IMR-90 (cell line): Measurements from ENCODE around the gene PHLDA2. TPM values are rescaled to one million over a fixed set of nuclear protein-coding genes. Genes with fewer than 3 reads are reported as not detected.

Experiments used
- ATAC-seq: fragments of 200-7000 bp; cut with Tn5 transposase; 2 replicates; pipeline ENCODE4 v1.9.1; 2020; ENCODE audit warnings: low read depth, mild to moderate bottlenecking, moderate library complexity
- BruUV-seq: library from RNA; stranded (reverse); fragments of 400-500 nt; replicated peaks from 2 replicates; lab custom pipeline; 2021; lab: Mats Ljungman, UMichigan
- CTCF ChIA-PET: fragments of 300-600 bp; formaldehyde crosslinking; extraction: SDS; loops from one replicate; lab custom pipeline; 2021; ENCODE audit warnings: antibody characterized with exemption; lab: Yijun Ruan, JAX
- POLR2A ChIA-PET: fragments of 300-600 bp; sonication (Branson Sonifier 250); formaldehyde crosslinking; loops from one replicate; lab custom pipeline; 2022; ENCODE audit warnings: antibody characterized with exemption; ENCODE audit not compliant: unreplicated experiment; lab: Charles Lee
- DNase-seq: peaks from one replicate; pipeline ENCODE4 v3.0.0; 2013
- H2AFZ ChIP-seq: replicated peaks from 2 replicates; pipeline ENCODE3; 2013; ENCODE audit warnings: low read length, mild to moderate bottlenecking; ENCODE audit not compliant: poor library complexity
- H2AK5ac ChIP-seq: 2 replicates; pipeline ENCODE4 v1.6.1; 2013; ENCODE audit warnings: low read depth, low read length, inconsistent platforms
- H2AK9ac ChIP-seq: replicated peaks from 2 replicates; pipeline ENCODE3; 2013; ENCODE audit warnings: mild to moderate bottlenecking, low read depth, low read length, moderate library complexity; ENCODE audit not compliant: poor library complexity
- H2BK120ac ChIP-seq: 2 replicates; pipeline ENCODE4 v1.6.1; 2013; ENCODE audit warnings: low read depth, low read length, inconsistent platforms
- H2BK15ac ChIP-seq: 3 replicates; pipeline ENCODE4 v1.6.1; 2013; ENCODE audit warnings: low read depth, low read length, inconsistent platforms
- H2BK20ac ChIP-seq: 2 replicates; pipeline ENCODE4 v1.6.1; 2013; ENCODE audit warnings: low read depth, mild to moderate bottlenecking, inconsistent platforms, low read length, moderate library complexity
- H2BK5ac ChIP-seq: 2 replicates; pipeline ENCODE4 v1.6.1; 2013; ENCODE audit warnings: mild to moderate bottlenecking, low read depth, low read length, inconsistent platforms; ENCODE audit not compliant: poor library complexity, severe bottlenecking
- H3K14ac ChIP-seq: replicated peaks from 2 replicates; pipeline ENCODE4 v1.6.1; 2013; ENCODE audit warnings: low read depth, low read length, inconsistent platforms
- H3K18ac ChIP-seq: 2 replicates; pipeline ENCODE4 v1.6.1; 2013; ENCODE audit warnings: low read depth, low read length, control low read depth
- H3K23ac ChIP-seq: 2 replicates; pipeline ENCODE4 v1.6.1; 2013; ENCODE audit warnings: low read depth, low read length, inconsistent platforms
- H3K27ac ChIP-seq: 2 replicates; pipeline ENCODE4 v1.5.1; 2013; ENCODE audit warnings: mild to moderate bottlenecking, control low read depth, low read length; ENCODE audit not compliant: insufficient read depth
- H3K27me3 ChIP-seq: 2 replicates; pipeline ENCODE4 v1.6.1; 2013; ENCODE audit warnings: low read length; ENCODE audit not compliant: control insufficient read depth, insufficient read depth
- H3K36me3 ChIP-seq: 2 replicates; pipeline ENCODE4 v1.6.1; 2013; ENCODE audit warnings: low read length, mixed read lengths; ENCODE audit not compliant: control insufficient read depth, insufficient read depth
- H3K4ac ChIP-seq: 2 replicates; pipeline ENCODE4 v1.6.1; 2013; ENCODE audit warnings: low read depth, low read length, inconsistent platforms
- H3K4me1 ChIP-seq: 2 replicates; pipeline ENCODE4 v1.6.1; 2013; ENCODE audit warnings: low read length, mixed read lengths; ENCODE audit not compliant: control insufficient read depth, insufficient read depth
- H3K4me2 ChIP-seq: 2 replicates; pipeline ENCODE4 v1.6.1; 2013; ENCODE audit warnings: low read depth, mild to moderate bottlenecking, control low read depth, low read length, moderate library complexity
- H3K4me3 ChIP-seq: 2 replicates; pipeline ENCODE4 v1.5.1; 2013; ENCODE audit warnings: low read depth, mild to moderate bottlenecking, control low read depth, low read length, moderate library complexity; ENCODE audit not compliant: insufficient read depth
- H3K56ac ChIP-seq: 2 replicates; pipeline ENCODE4 v1.6.1; 2013; ENCODE audit warnings: low read length, inconsistent platforms; ENCODE audit not compliant: insufficient read depth; ENCODE audit errors: extremely low read depth
- H3K79me1 ChIP-seq, 2 experiments: 2 replicates each; pipeline ENCODE4 v1.6.1; 2013; ENCODE audit warnings: low read length in 2 of 2, inconsistent platforms in 1 of 2, low read depth in 1 of 2
- H3K9ac ChIP-seq: 2 replicates; pipeline ENCODE4 v1.6.1; 2013; ENCODE audit warnings: low read depth, low read length, control low read depth
- H3K9me1 ChIP-seq: 2 replicates; pipeline ENCODE4 v1.6.1; 2013; ENCODE audit warnings: low read length, inconsistent platforms; ENCODE audit not compliant: insufficient read depth
- H3K9me3 ChIP-seq: 2 replicates; pipeline ENCODE4 v1.6.1; 2013; ENCODE audit warnings: low read length; ENCODE audit not compliant: control insufficient read depth, insufficient read depth
- H4K20me1 ChIP-seq: 2 replicates; pipeline ENCODE4 v1.6.1; 2013; ENCODE audit warnings: low read length, inconsistent platforms; ENCODE audit not compliant: insufficient read depth
- H4K5ac ChIP-seq: 2 replicates; pipeline ENCODE4 v1.6.1; 2013; ENCODE audit warnings: mild to moderate bottlenecking, low read depth, low read length, control low read depth
- H4K8ac ChIP-seq, 2 experiments: 2 replicates each; pipeline ENCODE4 v1.6.1; 2013; ENCODE audit warnings: low read depth in 2 of 2, low read length in 2 of 2, control low read depth in 1 of 2, inconsistent platforms in 1 of 2
- H4K91ac ChIP-seq: 2 replicates; pipeline ENCODE4 v1.6.1; 2013; ENCODE audit warnings: low read depth, low read length, inconsistent platforms; ENCODE audit not compliant: insufficient read depth
- BHLHE40 ChIP-seq: fragments of 150-350 bp; IDR thresholded peaks from 2 replicates; pipeline ENCODE4 v1.6.1; 2016; ENCODE audit warnings: mild to moderate bottlenecking, low read depth, low read length
- FOS ChIP-seq: fragments of 150-350 bp; IDR thresholded peaks from 2 replicates; pipeline ENCODE4 v1.6.1; 2016; ENCODE audit warnings: low read depth, low read length
- MAFK ChIP-seq: IDR thresholded peaks from 2 replicates; pipeline ENCODE4 v1.6.1; 2012; ENCODE audit warnings: low read depth, low read length, improper control_type of control experiment
- POLR2A ChIP-seq: IDR thresholded peaks from 2 replicates; pipeline ENCODE4 v1.6.1; 2012; ENCODE audit warnings: mild to moderate bottlenecking, low read depth, low read length
- RCOR1 ChIP-seq: IDR thresholded peaks from 2 replicates; pipeline ENCODE4 v1.6.1; 2012; ENCODE audit warnings: mild to moderate bottlenecking, low read length, improper control_type of control experiment; ENCODE audit not compliant: insufficient replicate concordance
- SMC3 ChIP-seq: fragments of 150-350 bp; IDR thresholded peaks from 2 replicates; pipeline ENCODE4 v1.6.1; 2016; ENCODE audit warnings: low read depth, mild to moderate bottlenecking, antibody characterized with exemption, low read length, moderate library complexity
- WGBS, 2 experiments: methylation state at CpG; one replicate each; pipeline versions ENCODE4 v1.1.5 to v1.1.7; 2013; ENCODE audit warnings: missing lambda C conversion rate in 2 of 2; ENCODE audit not compliant: insufficient read length in 1 of 2; ENCODE audit errors: extremely low coverage in 2 of 2; 5-methylcytosine and 5-hydroxymethylcytosine counted together
- dilution Hi-C: fragments of 300-500 bp; cut with HindIII; formaldehyde crosslinking; loops from one replicate; pipeline ENCODE4 v1.14.3; 2018; ENCODE audit warnings: low sequenced_read_pairs; ENCODE audit not compliant: unreplicated experiment
- in situ Hi-C: fragments of 300-500 bp; cut with MboI; formaldehyde crosslinking; loops from 3 replicates; pipeline ENCODE4 v1.14.3; 2019; ENCODE audit warnings: low sequenced_read_pairs, inconsistent platforms, mixed read lengths
- intact Hi-C: fragments of 100-400 bp; cut with micrococcal nuclease; formaldehyde crosslinking; loops from 2 replicates; pipeline ENCODE4 v1.10.0; 2022
- polyA plus RNA-seq, 3 experiments: library from polyadenylated mRNA; depleted of rRNA; stranded (reverse); fragments of >200 nt; gene quantifications; 2 replicates each; pipeline ENCODE4 v1.2.3, GENCODE V29; 2012; ENCODE audit warnings: low replicate concordance in 1 of 3
- total RNA-seq: library from RNA; depleted of rRNA; stranded (reverse); fragments of >200 nt; gene quantifications from 2 replicates; pipeline ENCODE4 v1.2.3, GENCODE V29; 2012
- TF ChIP-seq, protein P1 (sequence below): fragments of 150-350 bp; IDR thresholded peaks from 2 replicates; pipeline ENCODE4 v1.6.1; 2017; ENCODE audit warnings: mild to moderate bottlenecking, antibody characterized with exemption, low read length, low read depth
- TF ChIP-seq, protein P2 (sequence below): fragments of 150-350 bp; IDR thresholded peaks from 2 replicates; pipeline ENCODE4 v1.6.1; 2016; ENCODE audit warnings: low read depth, mild to moderate bottlenecking, low read length, moderate library complexity, borderline replicate concordance

PHLDA2 gene
- total and polyA plus RNA-seq, 2 of the 4 experiments (the other 2 are of a cell fraction), result 3.8 to 89.0 TPM

DNA sequence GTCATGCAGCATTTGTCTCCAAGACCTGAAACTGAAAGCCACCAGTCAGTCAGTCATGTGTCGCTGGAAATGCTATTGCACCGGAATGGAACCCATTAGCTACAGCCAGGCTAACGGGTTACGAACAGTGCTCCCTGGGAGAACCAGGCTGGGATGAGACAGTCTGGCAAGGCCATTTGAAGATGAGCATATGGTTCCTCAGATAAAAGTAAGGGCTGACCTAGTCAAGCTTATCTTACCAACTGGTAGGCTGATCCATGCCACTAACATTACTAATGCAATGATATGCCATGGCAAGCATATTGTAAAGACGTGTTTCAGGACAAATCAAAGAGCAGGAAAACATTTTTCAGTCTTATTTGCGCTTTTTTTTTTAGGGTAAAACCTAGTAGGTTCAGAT is 34.5 kb upstream of the PHLDA2 start:
- Histone ChIP-seq H3K14ac (no peak overlapping the region), H4K8ac (no peak overlapping the region), H2AFZ (no peak overlapping the region), H2AK5ac (no peak overlapping the region), H4K5ac (no peak overlapping the region), H3K23ac (no peak overlapping the region), H4K20me1 (peaks cover 17% of the 10 kb centered on the region), H2BK5ac (no peak overlapping the region), H3K4me3 (no peak overlapping the region), H3K4me2 (no peak overlapping the region), H3K27ac (no peak overlapping the region), H4K91ac (no peak overlapping the region), H3K56ac (no peak overlapping the region), H2BK120ac (no peak overlapping the region), H3K4ac (no peak overlapping the region), H3K4me1 (no peaks in the 10 kb centered on the region), H3K9me1 (peaks cover 18% of the 10 kb centered on the region), H3K9ac (no peak overlapping the region), H2BK20ac (no peak overlapping the region), H3K36me3 (peaks cover 54% of the 10 kb centered on the region), H2AK9ac (no peak overlapping the region), H3K27me3 (no peaks in the 10 kb centered on the region), H3K79me1 (peaks cover 47 to 75% of the 10 kb centered on the region in 2 experiments), H3K9me3 (no peaks in the 10 kb centered on the region), H2BK15ac (no peak overlapping the region), H3K18ac (no peak overlapping the region)
- BruUV-seq, result no TSS peak
- ChIA-PET POLR2A (interaction anchor here (0.6 kb wide), 1 partner anchor 17 kb away, joined by 4 read pairs; no protein-coding TSS in a partner anchor), CTCF (no interaction called here)
- dilution Hi-C loops, result no loop called here
- DNase-seq (no peak), ATAC-seq (no peak)
- in situ Hi-C loops, result no loop called here
- intact Hi-C loops, result no loop called here
- 100% methylated on average over 1 of the region's 6 CpGs; no CpG with 5 or more reads in 1 of the 2 experiments for WGBS, 2 experiments
- TF ChIP-seq BHLHE40, result no peak
- no peak for TF ChIP-seq MAFK
- no peak for TF ChIP-seq RCOR1
- TF ChIP-seq SMC3, result no peak
- TF ChIP-seq FOS, result no peak
- TF ChIP-seq, protein P1, sequence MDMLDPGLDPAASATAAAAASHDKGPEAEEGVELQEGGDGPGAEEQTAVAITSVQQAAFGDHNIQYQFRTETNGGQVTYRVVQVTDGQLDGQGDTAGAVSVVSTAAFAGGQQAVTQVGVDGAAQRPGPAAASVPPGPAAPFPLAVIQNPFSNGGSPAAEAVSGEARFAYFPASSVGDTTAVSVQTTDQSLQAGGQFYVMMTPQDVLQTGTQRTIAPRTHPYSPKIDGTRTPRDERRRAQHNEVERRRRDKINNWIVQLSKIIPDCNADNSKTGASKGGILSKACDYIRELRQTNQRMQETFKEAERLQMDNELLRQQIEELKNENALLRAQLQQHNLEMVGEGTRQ, result no peak
- no peak for TF ChIP-seq POLR2A
- TF ChIP-seq, protein P2, sequence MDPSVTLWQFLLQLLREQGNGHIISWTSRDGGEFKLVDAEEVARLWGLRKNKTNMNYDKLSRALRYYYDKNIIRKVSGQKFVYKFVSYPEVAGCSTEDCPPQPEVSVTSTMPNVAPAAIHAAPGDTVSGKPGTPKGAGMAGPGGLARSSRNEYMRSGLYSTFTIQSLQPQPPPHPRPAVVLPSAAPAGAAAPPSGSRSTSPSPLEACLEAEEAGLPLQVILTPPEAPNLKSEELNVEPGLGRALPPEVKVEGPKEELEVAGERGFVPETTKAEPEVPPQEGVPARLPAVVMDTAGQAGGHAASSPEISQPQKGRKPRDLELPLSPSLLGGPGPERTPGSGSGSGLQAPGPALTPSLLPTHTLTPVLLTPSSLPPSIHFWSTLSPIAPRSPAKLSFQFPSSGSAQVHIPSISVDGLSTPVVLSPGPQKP, result no peak
